ENCODE measurements around the gene FRMD6. TPM values are rescaled to one million over a fixed set of nuclear protein-coding genes. Genes with fewer than 3 reads are reported as not detected.

The FRMD6 gene
- total and polyA plus RNA-seq, 10 of the 15 experiments (the other 5 are each of a cell fraction or from before 2014, with no cell fraction given): 0.86 to 7.8 (median 3.3) TPM

DNA sequence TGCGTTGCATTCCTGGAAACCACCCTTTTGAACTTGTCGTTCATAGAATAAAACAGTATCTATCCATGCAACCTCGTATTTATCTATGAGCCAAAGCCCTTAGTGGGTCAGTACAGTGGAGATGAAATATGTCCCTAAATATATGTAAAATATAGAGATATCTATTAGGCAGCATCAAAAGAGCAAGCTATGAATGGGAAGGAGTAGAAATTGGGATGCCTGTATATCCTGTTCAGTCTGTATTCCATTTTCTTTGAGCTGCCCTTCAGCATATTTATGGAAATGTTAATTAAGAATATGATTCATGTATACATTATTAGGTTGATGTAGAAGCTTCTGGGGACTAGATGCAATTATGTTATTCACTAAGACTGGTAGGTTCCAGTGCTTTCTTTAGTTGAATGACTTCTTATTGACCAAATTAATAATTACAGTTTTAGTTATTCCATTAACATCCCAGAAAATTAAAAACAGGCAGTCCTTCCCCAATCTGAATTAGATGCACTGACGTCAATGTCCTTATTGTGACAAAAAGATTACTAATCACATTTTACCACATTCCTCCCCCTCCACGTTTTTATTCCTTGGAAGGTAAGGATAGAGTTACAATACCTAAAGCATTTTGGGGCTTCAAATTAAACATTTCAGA is 11.9 kb upstream of the FRMD6 start:
- no peaks in the 10 kb centered on the region for H4K20me1 ChIP-seq (ENCODE audit: control insufficient read depth, insufficient read depth)
- no peak overlapping the region for H3K9ac ChIP-seq (ENCODE audit: control insufficient read depth, insufficient read depth, low read length)
- no peak overlapping the region for H3K4me2 ChIP-seq (ENCODE audit: control insufficient read depth, insufficient read depth)
- ATAC-seq (no peak), DNase-seq (ENCODE audit: low read depth, low spot score) (no peak), FAIRE-seq (no peak)
- POLR2A ChIA-PET: no interaction called here
- RAD21 ChIA-PET (ENCODE audit: unreplicated experiment): no interaction called here
- BruUV-seq (replicated peaks): no TSS peak
- H3K4me3 ChIP-seq: no peak overlapping the region
- H3K9me3 ChIP-seq (replicated peaks; ENCODE audit: control insufficient read depth, insufficient read depth, low read length): no peaks in the 10 kb centered on the region
- H3K27me3 ChIP-seq (replicated peaks in 1 of 2; ENCODE audit: control insufficient read depth in 2 of 2, insufficient read depth in 2 of 2, low read length in 1 of 2): no peaks in the 10 kb centered on the region
- H3K36me3 ChIP-seq (ENCODE audit: control insufficient read depth in 2 of 2, insufficient read depth in 2 of 2, low read length in 1 of 2): no peaks in the 10 kb centered on the region
- no peak for TF ChIP-seq MYC (IDR thresholded peaks at IDR 0.05; ENCODE audit: insufficient read depth, insufficient read length, insufficient replicate concordance, low read length, severe bottlenecking)
- TF ChIP-seq SMAD5 (IDR thresholded peaks at IDR 0.05; ENCODE audit: low read depth): no peak
- no peak for TF ChIP-seq TCF3 (IDR thresholded peaks at IDR 0.05; ENCODE audit: borderline replicate concordance, insufficient read depth, low read depth, low read length)
- no peak for TF ChIP-seq SPI1 (IDR thresholded peaks at IDR 0.05; ENCODE audit: borderline replicate concordance, insufficient read depth, low read depth, low read length)
- no peak for TF ChIP-seq GATAD2B (conservative IDR thresholded peaks at IDR 0.05; ENCODE audit: low read depth)
- no peak for TF ChIP-seq CEBPB (IDR thresholded peaks at IDR 0.05; ENCODE audit: borderline replicate concordance in 1 of 2, low read depth in 2 of 2, low read length in 2 of 2)
- no peak for TF ChIP-seq KAT2A (conservative IDR thresholded peaks at IDR 0.05; ENCODE audit: control insufficient read depth, low read depth, low read length)
- TF ChIP-seq ZSCAN29 (IDR thresholded peaks at IDR 0.05): no peak
- no peak for TF ChIP-seq HDAC6 (IDR thresholded peaks at IDR 0.05; ENCODE audit: unreplicated experiment)
- TF ChIP-seq ZNF207 (IDR thresholded peaks at IDR 0.05; ENCODE audit: borderline replicate concordance): no peak
- SMC1A ChIA-PET (ENCODE audit: uncharacterized antibody, unreplicated experiment): no interaction called here
- no peak overlapping the region for H3K27ac ChIP-seq (ENCODE audit: control insufficient read depth, insufficient read depth)
- no peaks in the 10 kb centered on the region for H3K79me2 ChIP-seq (ENCODE audit: control insufficient read depth, insufficient read depth, low read length)
- 58% methylated on average over 5 of the region's 5 CpGs for WGBS (ENCODE audit: insufficient coverage, insufficient replicate concordance, low lambda C conversion rate, missing lambda C conversion rate)
- intact Hi-C loops (cut with micrococcal nuclease; ENCODE audit: unreplicated experiment) (no loop called here), in situ Hi-C loops (cut with MboI) (no loop called here)
- CTCF ChIA-PET: no interaction called here
- H2AFZ ChIP-seq (ENCODE audit: control insufficient read depth, low read depth, low read length): no peak overlapping the region
- no peaks in the 10 kb centered on the region for H3K4me1 ChIP-seq (ENCODE audit: control insufficient read depth, insufficient read depth, low read length)
